GM11168 (cell line): ENCODE measurements around the gene SH2D1A.

Experiments
- in situ Hi-C: fragments of 300-500 bp; cut with MboI; formaldehyde crosslinking; loops from one replicate; pipeline ENCODE4 v1.12.0; 2022; ENCODE audit warnings: low sequenced_read_pairs; ENCODE audit not compliant: unreplicated experiment

Gene SH2D1A

GRCh38 chrX:124414281-124414680, 67.9 kb downstream of the SH2D1A start:
- in situ Hi-C loops = loop anchor here (25.0 kb wide), 1 partner anchor 723 kb away; no protein-coding TSS in a partner anchor

GRCh38 chrX:124415115-124415800, 68.9 kb downstream of the SH2D1A start:
- in situ Hi-C loops = loop anchor here (25.0 kb wide), 1 partner anchor 722 kb away; no protein-coding TSS in a partner anchor

- in situ Hi-C loops = loop anchor here (25.0 kb wide), 1 partner anchor 715 kb away; no protein-coding TSS in a partner anchor
Measured at GRCh38 chrX:124421898-124422655, 75.7 kb downstream of the SH2D1A start.
